Gastrocnemius medialis (tissue), 4 donors: ENCODE measurements around the gene SLC32A1. TPM values are rescaled to one million over a fixed set of nuclear protein-coding genes. Genes with fewer than 3 reads are reported as not detected.

Experiments
- ATAC-seq, 2 donors: fragments of 150-250 bp; one replicate each; pipeline ENCODE4 v1.9.1; 2016
- DNase-seq, 2 donors: peaks; one replicate each; pipeline ENCODE4 v3.0.0-alpha.2; 2019
- H3K27ac ChIP-seq, 4 donors: fragments of 200-600 bp; sonication (generic); 1 replicate in 1 of 4; 2 replicates in 3 of 4; pipeline ENCODE4 v1.5.1; 2016 to 2018; ENCODE audit warnings: mild to moderate bottlenecking in 2 of 4, moderate library complexity in 1 of 4
- H3K27me3 ChIP-seq, 3 donors: fragments of 200-600 bp; sonication (generic) in 2 of 3; 1 replicate in 1 of 3; 2 replicates in 2 of 3; pipeline versions ENCODE4 v1.5.1 to v1.6.0; 2016 to 2019; ENCODE audit warnings: mild to moderate bottlenecking in 1 of 3, moderate library complexity in 1 of 3
- H3K36me3 ChIP-seq, 2 donors: fragments of 200-600 bp; sonication (generic) in 1 of 2; one replicate each; pipeline ENCODE4 v1.5.1; 2017 to 2018
- H3K4me1 ChIP-seq, 2 donors: fragments of 200-600 bp; sonication (generic) in 1 of 2; one replicate each; pipeline ENCODE4 v1.5.1; 2016 to 2017; ENCODE audit warnings: mild to moderate bottlenecking in 2 of 2
- H3K4me3 ChIP-seq, 4 donors: fragments of 200-600 bp; sonication (generic) in 3 of 4; 1 replicate in 1 of 4; 2 replicates in 3 of 4; pipeline ENCODE4 v1.5.1; 2016 to 2019; ENCODE audit warnings: mild to moderate bottlenecking in 2 of 4
- H3K9me3 ChIP-seq, 3 donors: fragments of 200-600 bp; sonication (generic) in 2 of 3; 1 replicate in 1 of 3; 2 replicates in 2 of 3; pipeline ENCODE4 v1.5.1; 2016 to 2019
- CTCF ChIP-seq, 5 experiments: fragments of 450-650 bp in 3 of 5; fragments of 200-600 bp in 2 of 5; sonication (generic) in 2 of 5; IDR thresholded peaks in 4 of 5; conservative IDR thresholded peaks in 1 of 5; 1 replicate in 4 of 5; 2 replicates in 1 of 5; pipeline ENCODE4 v1.5.1; 2016 to 2019; ENCODE audit warnings: antibody characterized with exemption in 5 of 5, mild to moderate bottlenecking in 3 of 5, moderate library complexity in 3 of 5
- POLR2A ChIP-seq, 2 donors: fragments of 450-650 bp; IDR thresholded peaks; one replicate each; pipeline ENCODE4 v1.6.1; 2017; ENCODE audit warnings: antibody characterized with exemption in 2 of 2, mild to moderate bottlenecking in 2 of 2, moderate library complexity in 2 of 2
- in situ Hi-C, 4 donors: fragments of 200-750 bp; cut with MboI; loops; one replicate each; pipeline versions ENCODE4 v1.15.0 to v1.8.0; 2017; ENCODE audit warnings: low sequenced_read_pairs in 4 of 4
- intact Hi-C: fragments of 100-400 bp; cut with DNase I; formaldehyde crosslinking; loops from one replicate; pipeline ENCODE4 v1.15.1; 2023; ENCODE audit warnings: low total_unique reads
- total RNA-seq, 4 donors: library from RNA; depleted of rRNA; stranded (reverse); fragments of >200 nt; gene quantifications; one replicate each; pipeline versions ENCODE4 v1.1.0 to v1.2.3, GENCODE V29; 2016

The SLC32A1 gene
- total RNA-seq, 4 donors from 2014 or later = not detected

DNA sequence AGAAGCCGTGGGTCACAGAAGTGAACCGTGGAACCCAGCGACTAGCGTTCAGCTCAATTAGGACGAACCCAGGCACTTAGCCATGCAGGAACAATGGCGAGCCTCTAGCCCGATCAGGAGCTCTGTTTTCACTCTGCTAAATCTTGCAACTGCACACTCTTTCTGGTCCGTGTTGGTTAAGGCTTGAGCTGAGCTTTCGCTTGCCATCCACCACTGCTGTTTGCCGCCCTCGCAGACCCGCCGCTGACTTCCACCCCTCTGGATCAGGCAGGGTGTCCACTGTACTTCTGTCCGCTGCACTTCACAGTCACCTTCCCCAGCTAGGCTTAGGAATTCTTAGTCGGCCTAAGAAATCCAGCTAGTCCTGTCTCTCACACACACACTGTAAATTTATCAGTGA is 25.7 kb upstream of the SLC32A1 start:
- no peak for TF ChIP-seq POLR2A (IDR thresholded peaks at IDR 0.05)
- no peak for TF ChIP-seq CTCF (IDR thresholded peaks at IDR 0.05 in 4 of 5, conservative IDR thresholded peaks at IDR 0.05 in 1 of 5)
- Histone ChIP-seq H3K27me3 (peaks cover 10 to 15% (median 11%) of the 10 kb centered on the region in 3 donors), H3K27ac (no peak overlapping the region), H3K4me3 (no peak overlapping the region), H3K4me1 (no peaks in the 10 kb centered on the region), H3K9me3 (no peaks in the 10 kb centered on the region), H3K36me3 (no peaks in the 10 kb centered on the region)
- in situ Hi-C loops (no loop called here), intact Hi-C loops (no loop called here)
- no peak for ATAC-seq
- no peak for DNase-seq

GRCh38 chr20:38700141-38700540 is 24.1 kb upstream of the SLC32A1 start:
- ATAC-seq = no peak
- Histone ChIP-seq H3K27ac (no peak overlapping the region), H3K9me3 (no peaks in the 10 kb centered on the region), H3K36me3 (no peaks in the 10 kb centered on the region), H3K27me3 (peaks cover 10 to 20% (median 11%) of the 10 kb centered on the region in 3 donors), H3K4me3 (no peak overlapping the region), H3K4me1 (no peaks in the 10 kb centered on the region)
- no peak for DNase-seq
- intact Hi-C loops (no loop called here), in situ Hi-C loops (no loop called here)
- TF ChIP-seq POLR2A (IDR thresholded peaks at IDR 0.05) (no peak), CTCF (IDR thresholded peaks at IDR 0.05 in 4 of 5, conservative IDR thresholded peaks at IDR 0.05 in 1 of 5) (no peak)

- TF ChIP-seq POLR2A (IDR thresholded peaks at IDR 0.05) = no peak
- TF ChIP-seq CTCF (IDR thresholded peaks at IDR 0.05 in 4 of 5, conservative IDR thresholded peaks at IDR 0.05 in 1 of 5) = no peak
- no peaks in the 10 kb centered on the region for H3K4me1 ChIP-seq
- ATAC-seq (no peak), DNase-seq (no peak)
- H3K27me3 ChIP-seq = peaks cover 10 to 21% (median 11%) of the 10 kb centered on the region in 3 donors
- intact Hi-C loops = no loop called here
- in situ Hi-C loops = no loop called here
- H3K9me3 ChIP-seq = no peaks in the 10 kb centered on the region
- no peak overlapping the region for H3K4me3 ChIP-seq
- no peaks in the 10 kb centered on the region for H3K36me3 ChIP-seq
- H3K27ac ChIP-seq = no peak overlapping the region
Observed at GRCh38 chr20:38700926-38701325, 23.4 kb upstream of the SLC32A1 start.

GRCh38 chr20:38703526-38703925 is 20.8 kb upstream of the SLC32A1 start:
- in situ Hi-C loops = no loop called here
- no peaks in the 10 kb centered on the region for H3K9me3 ChIP-seq
- intact Hi-C loops = no loop called here
- no peak for DNase-seq
- no peak for TF ChIP-seq CTCF (IDR thresholded peaks at IDR 0.05 in 4 of 5, conservative IDR thresholded peaks at IDR 0.05 in 1 of 5)
- TF ChIP-seq POLR2A (IDR thresholded peaks at IDR 0.05) = no peak
- H3K27ac ChIP-seq = no peak overlapping the region
- no peak for ATAC-seq
- no peak overlapping the region for H3K4me3 ChIP-seq
- H3K27me3 ChIP-seq = peaks cover 8 to 21% (median 11%) of the 10 kb centered on the region in 3 donors
- H3K4me1 ChIP-seq = no peaks in the 10 kb centered on the region
- H3K36me3 ChIP-seq = no peaks in the 10 kb centered on the region

GRCh38 chr20:38704136-38704535 is 20.1 kb upstream of the SLC32A1 start:
- in situ Hi-C loops (no loop called here), intact Hi-C loops (no loop called here)
- ATAC-seq = no peak
- H3K27me3 ChIP-seq = peaks cover 8 to 18% (median 11%) of the 10 kb centered on the region in 3 donors
- no peak for DNase-seq
- no peaks in the 10 kb centered on the region for H3K9me3 ChIP-seq
- H3K4me3 ChIP-seq = no peak overlapping the region
- H3K36me3 ChIP-seq = no peaks in the 10 kb centered on the region
- no peaks in the 10 kb centered on the region for H3K4me1 ChIP-seq
- H3K27ac ChIP-seq = no peak overlapping the region
- TF ChIP-seq CTCF (IDR thresholded peaks at IDR 0.05 in 4 of 5, conservative IDR thresholded peaks at IDR 0.05 in 1 of 5) (no peak), POLR2A (IDR thresholded peaks at IDR 0.05) (no peak)
